GM23248 (cell line): ENCODE measurements around the gene NTF3.

Experiments used
- EZH2 ChIP-seq: fragments of 200-600 bp; sonication (generic); IDR thresholded peaks from 2 replicates; pipeline ENCODE4 v1.6.1; 2018; ENCODE audit warnings: antibody characterized with exemption, mild to moderate bottlenecking; ENCODE audit not compliant: insufficient read depth, poor library complexity, severe bottlenecking
- EZH2phosphoT487 ChIP-seq: fragments of 200-600 bp; sonication (generic); IDR thresholded peaks from 2 replicates; pipeline ENCODE4 v1.6.1; 2018; ENCODE audit warnings: antibody characterized with exemption, moderate library complexity, mild to moderate bottlenecking, low read depth; ENCODE audit not compliant: insufficient read depth

DNA sequence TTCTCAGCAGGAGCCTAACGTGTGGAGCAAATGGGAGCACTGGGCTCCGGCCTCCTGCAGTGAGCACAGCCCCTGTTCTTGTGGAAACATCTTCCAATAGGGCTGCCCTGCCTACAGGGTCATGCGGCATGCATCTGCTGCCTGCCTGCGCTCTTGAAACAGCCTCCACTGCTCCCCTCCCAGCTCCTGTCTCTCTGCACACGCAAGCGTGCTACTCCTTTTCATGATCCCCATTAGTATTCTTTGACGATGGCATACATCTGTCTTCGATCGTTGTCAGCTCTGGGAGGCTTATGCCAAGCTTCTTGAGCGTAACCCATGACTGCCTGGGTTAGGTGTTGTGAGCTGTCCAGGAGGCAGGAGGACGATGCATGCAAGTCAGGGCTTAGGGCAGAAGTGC is 23.1 kb downstream of the NTF3 start:
- no peak for TF ChIP-seq EZH2
- TF ChIP-seq EZH2phosphoT487 = no peak
